Measurements from ENCODE around the gene TNP1.

The TNP1 gene

DNA sequence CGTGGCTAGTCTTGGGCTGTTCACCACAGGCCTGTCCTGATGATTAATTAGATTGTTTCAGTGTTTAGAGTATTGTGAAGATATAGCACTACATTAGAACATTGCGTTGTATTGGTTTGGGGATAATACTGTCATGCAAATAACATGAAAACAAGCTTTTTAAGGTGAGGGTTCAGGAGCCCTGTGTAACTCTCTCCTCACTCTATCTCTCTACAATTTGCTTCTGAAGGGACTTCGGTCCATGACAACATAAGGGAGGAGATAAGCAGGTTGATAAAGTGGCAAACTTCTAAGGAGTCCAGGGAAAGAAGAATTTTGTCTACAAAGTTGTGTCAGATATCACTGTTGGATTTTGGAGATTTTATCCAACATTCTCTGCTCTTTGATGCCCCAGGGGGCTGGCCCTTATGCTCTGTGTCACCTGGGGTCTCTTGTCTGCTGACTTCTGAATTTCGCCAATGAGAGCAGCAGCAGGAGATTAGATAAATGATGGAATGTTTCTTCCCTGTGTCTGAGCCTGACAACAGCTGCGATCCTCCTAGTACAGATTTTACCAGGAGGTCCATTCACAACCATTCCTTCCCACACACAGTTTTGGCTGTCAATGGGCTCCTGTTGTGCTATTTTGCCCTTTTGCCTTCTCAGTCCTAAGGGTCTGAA is 3.3 kb downstream of the TNP1 start:
- TF ChIP-seq, protein P1, sequence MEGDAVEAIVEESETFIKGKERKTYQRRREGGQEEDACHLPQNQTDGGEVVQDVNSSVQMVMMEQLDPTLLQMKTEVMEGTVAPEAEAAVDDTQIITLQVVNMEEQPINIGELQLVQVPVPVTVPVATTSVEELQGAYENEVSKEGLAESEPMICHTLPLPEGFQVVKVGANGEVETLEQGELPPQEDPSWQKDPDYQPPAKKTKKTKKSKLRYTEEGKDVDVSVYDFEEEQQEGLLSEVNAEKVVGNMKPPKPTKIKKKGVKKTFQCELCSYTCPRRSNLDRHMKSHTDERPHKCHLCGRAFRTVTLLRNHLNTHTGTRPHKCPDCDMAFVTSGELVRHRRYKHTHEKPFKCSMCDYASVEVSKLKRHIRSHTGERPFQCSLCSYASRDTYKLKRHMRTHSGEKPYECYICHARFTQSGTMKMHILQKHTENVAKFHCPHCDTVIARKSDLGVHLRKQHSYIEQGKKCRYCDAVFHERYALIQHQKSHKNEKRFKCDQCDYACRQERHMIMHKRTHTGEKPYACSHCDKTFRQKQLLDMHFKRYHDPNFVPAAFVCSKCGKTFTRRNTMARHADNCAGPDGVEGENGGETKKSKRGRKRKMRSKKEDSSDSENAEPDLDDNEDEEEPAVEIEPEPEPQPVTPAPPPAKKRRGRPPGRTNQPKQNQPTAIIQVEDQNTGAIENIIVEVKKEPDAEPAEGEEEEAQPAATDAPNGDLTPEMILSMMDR (IDR thresholded peaks at IDR 0.05; ENCODE audit: low read depth, low read length): no peak
- H3K4me3 ChIP-seq (ENCODE audit: low read depth, low read length): no peak overlapping the region

DNA sequence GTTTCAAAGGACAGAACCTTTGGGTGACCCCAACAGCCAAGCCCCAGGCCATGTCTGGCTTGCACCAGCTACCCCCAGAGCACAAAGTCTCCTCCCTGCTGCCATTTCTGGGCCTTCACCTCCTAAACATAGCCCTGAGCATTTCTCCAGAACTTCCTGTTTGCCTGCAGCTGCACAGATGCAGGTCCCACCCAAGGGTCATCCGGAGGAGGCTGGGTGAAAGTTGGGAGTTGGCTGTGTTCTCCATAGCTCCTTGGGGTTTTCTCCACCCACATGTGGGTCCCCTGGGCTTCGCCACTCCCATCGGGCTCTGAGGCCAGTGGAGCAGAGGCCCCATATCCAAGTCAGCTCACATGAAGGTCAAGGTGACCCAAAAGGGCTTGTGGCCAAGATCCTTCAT is 4.3 kb downstream of the TNP1 start:
- H3K4me3 ChIP-seq (ENCODE audit: low read depth, low read length): no peak overlapping the region
- TF ChIP-seq, protein P1 (IDR thresholded peaks at IDR 0.05; ENCODE audit: low read depth, low read length): no peak

DNA sequence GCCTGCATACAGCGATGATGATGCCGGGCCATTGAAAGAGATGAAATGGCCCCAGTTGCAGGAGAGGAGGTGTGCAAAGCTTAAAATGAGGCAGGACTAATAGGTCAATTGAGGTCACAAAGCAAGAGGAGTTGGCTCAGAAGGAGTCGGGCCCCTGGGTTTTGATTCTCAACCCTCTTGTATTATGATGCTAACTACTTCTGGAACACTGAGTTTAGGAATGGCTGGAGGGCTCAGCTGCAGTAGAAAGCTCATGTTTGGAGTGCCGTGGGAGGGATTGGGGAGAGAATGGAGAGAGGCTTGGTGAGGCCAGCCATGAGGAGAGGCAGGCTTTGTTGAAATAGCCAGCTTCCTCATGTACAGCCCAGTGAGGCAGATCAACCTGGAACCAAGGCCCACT is 4.8 kb downstream of the TNP1 start:
- TF ChIP-seq, protein P1 (IDR thresholded peaks at IDR 0.05; ENCODE audit: low read depth, low read length): no peak
- no peak overlapping the region for H3K4me3 ChIP-seq (ENCODE audit: low read depth, low read length)

DNA sequence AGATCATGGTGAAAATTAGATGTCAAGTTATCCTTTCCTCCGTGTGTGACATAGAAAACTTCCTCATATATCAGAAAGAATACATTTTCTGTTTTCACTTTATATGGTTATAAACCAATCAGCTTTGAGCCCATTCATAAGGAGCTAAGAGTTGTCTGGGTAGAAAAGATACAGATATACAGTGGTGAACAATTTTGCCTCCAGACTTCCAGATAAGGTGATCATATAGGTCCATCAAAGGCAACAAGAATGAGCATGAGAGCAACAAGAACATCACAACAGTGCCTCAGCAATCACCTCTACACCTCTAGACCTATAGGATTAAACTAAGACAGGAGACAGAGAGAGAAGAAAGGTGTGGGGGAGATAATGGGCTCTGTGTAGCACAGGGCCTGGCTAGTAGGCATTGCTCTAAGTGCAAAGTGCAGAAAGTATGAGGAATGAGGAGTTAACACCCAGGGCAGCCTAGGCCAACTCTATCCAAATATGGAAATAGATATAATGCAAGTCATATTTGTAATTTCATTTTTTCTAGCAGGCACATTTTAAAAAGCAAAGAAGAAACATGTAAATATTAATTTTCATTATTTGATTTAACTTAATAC is 8.3 kb downstream of the TNP1 start:
- no peak overlapping the region for H3K4me3 ChIP-seq (ENCODE audit: low read depth, low read length)
- TF ChIP-seq, protein P1 (IDR thresholded peaks at IDR 0.05; ENCODE audit: low read depth, low read length): no peak

DNA sequence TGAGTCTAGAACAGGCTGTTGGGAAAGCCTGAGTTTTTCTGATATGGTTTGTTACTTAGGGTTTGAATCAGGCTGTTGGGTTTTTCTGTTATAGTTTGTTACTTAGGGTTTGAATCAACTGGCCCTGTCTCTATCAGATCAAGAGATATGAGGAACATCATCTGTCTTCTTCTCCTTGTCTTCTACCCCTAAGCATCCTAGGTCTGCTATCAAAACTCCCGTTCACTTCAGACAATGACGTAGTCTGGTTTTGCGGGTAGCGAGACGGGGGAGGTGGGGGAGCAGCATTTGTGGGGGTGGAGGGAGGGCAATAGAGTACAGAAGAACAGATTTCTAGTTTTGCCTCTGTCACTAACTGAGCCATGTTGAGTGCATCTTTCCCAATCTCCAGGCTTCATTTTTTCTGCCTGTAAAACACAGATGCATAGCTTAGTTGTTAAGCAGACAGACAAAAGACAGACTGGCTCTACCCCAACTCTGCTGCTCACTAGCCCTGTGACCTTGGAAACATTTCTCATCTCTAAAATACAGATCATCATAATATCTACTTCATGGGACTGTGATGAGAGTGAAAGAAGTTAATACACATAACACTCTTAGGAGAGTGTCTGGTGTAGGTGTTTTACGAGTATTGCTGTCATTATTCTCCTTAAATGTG is 9.1 kb downstream of the TNP1 start:
- TF ChIP-seq, protein P1 (IDR thresholded peaks at IDR 0.05; ENCODE audit: low read depth, low read length): no peak
- H3K4me3 ChIP-seq (ENCODE audit: low read depth, low read length): no peak overlapping the region

DNA sequence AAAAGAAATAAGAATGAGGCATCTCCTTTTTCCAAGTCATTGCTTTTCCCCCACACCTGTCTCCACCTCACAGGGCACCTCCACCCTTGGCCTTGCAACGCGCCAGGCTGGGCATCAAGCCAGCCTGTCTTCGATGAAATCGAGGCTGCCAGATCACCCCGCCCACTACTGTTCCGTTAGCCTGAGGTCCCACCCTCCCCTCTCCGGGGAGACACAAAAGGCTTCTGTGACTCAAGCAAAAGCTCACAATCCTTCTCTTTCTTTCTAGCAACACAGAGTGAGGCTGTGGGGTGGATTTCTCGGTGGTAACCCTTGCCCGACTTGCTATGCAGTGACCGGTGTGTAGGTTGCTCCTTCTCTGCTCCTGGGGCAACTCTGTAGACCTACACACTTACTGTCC is 9.9 kb downstream of the TNP1 start:
- TF ChIP-seq, protein P1 (IDR thresholded peaks at IDR 0.05; ENCODE audit: low read depth, low read length): no peak
- no peak overlapping the region for H3K4me3 ChIP-seq (ENCODE audit: low read depth, low read length)

DNA sequence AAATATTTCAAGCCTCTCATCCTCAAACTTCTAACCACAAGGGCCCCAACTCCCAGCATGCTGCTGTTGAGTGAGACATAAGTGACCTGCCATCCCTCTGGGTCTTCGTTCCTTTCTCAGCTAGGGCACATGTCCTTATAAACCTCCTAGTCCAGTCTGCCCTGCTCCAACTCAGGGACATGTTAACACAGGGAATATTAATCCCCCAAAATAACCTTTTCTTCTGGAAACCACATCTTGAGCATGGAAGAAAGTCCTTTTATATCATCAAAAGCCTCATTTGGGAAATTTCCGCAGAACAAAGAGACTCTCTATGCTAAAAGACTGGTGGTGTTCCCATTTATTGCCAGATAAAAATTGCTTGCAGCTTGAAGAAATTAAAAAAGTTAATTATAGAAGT is 14.4 kb downstream of the TNP1 start:
- TF ChIP-seq, protein P1 (IDR thresholded peaks at IDR 0.05; ENCODE audit: low read depth, low read length): no peak
- no peak overlapping the region for H3K4me3 ChIP-seq (ENCODE audit: low read depth, low read length)
